HPDE6-E6E7 (cell line): ENCODE measurements around the gene AP5S1.
"Not testable (repeated sequence)": the region's sequence is repeated elsewhere in the genome, so short reads cannot be mapped to it uniquely, and the experiment has no call there.

Experiments used
- DNase-seq: peaks from one replicate; pipeline ENCODE4 v3.0.0; 2011; ENCODE audit warnings: missing footprints; ENCODE audit errors: extremely low spot score

AP5S1 gene

GRCh38 chr20:3812259-3812681 is 8.1 kb upstream of the AP5S1 start:
- DNase-seq: no peak

- DNase-seq: no peak
Observed at GRCh38 chr20:3812975-3813847, 7.1 kb upstream of the AP5S1 start.

GRCh38 chr20:3813848-3814581 is 6.3 kb upstream of the AP5S1 start:
- no peak for DNase-seq

- DNase-seq: no peak
Observed at GRCh38 chr20:3814928-3815495, 5.3 kb upstream of the AP5S1 start.

GRCh38 chr20:3815703-3816315 is 4.5 kb upstream of the AP5S1 start:
- DNase-seq: no peak

- peak; percentile 83 for DNase-seq
Observed at GRCh38 chr20:3818155-3819151, 1.9 kb upstream of the AP5S1 start.

GRCh38 chr20:3819411-3820047 is 818 bp upstream of the AP5S1 start:
- no peak for DNase-seq

GRCh38 chr20:3820901-3821727 is 767 bp downstream of the AP5S1 start:
- DNase-seq: no peak

GRCh38 chr20:3821996-3822395 is 1.6 kb downstream of the AP5S1 start:
- no peak for DNase-seq

- DNase-seq: no peak
Observed at GRCh38 chr20:3823881-3824280, 3.5 kb downstream of the AP5S1 start.

- DNase-seq: no peak
Observed at GRCh38 chr20:3825526-3825925, 5.2 kb downstream of the AP5S1 start.

- no peak for DNase-seq
Observed at GRCh38 chr20:3826420-3826819, 6.1 kb downstream of the AP5S1 start.

- DNase-seq: no peak
Observed at GRCh38 chr20:3828798-3829197, 8.5 kb downstream of the AP5S1 start.

- DNase-seq: not testable (repeated sequence)
Observed at GRCh38 chr20:3829891-3830290, 9.5 kb downstream of the AP5S1 start.

- DNase-seq: no peak
Observed at GRCh38 chr20:3836132-3836531, 15.8 kb downstream of the AP5S1 start.

GRCh38 chr20:3839328-3839727 is 19.0 kb downstream of the AP5S1 start:
- no peak for DNase-seq

GRCh38 chr20:3840201-3840600 is 19.9 kb downstream of the AP5S1 start:
- not testable (repeated sequence) for DNase-seq

GRCh38 chr20:3842348-3842930 is 22.1 kb downstream of the AP5S1 start:
- no peak for DNase-seq

- DNase-seq: peak; percentile 63
Observed at GRCh38 chr20:3843490-3843889, 23.1 kb downstream of the AP5S1 start.
